Activated CD8-positive, alpha-beta memory T cell treated with anti-CD3 and anti-CD28 coated beads, Interleukin-2, amount 50 U/mL, for 48 hours (primary cell): ENCODE measurements around the gene GRAMD1A.
"Not testable (repeated sequence)": the region's sequence is repeated elsewhere in the genome, so short reads cannot be mapped to it uniquely, and the experiment has no call there.

ENCODE experiments used
- DNase-seq: peaks from one replicate; pipeline ENCODE4 v3.0.0-alpha.2; 2020

GRAMD1A gene

GRCh38 chr19:35038623-35039512 lies 38.7 kb downstream of the GRAMD1A start:
- DNase-seq, result no peak

- DNase-seq, result no peak
Measured at GRCh38 chr19:35039881-35040825, 40.0 kb downstream of the GRAMD1A start.

- no peak for DNase-seq
Measured at GRCh38 chr19:35040826-35041547, 40.9 kb downstream of the GRAMD1A start.

- DNase-seq, result no peak
Measured at GRCh38 chr19:35041548-35042055, 41.5 kb downstream of the GRAMD1A start, which contains the start of gene HPN. TSS of gene HPN (plus strand) at chr19:35041721. CDS start at chr19:35042507, 786 bp downstream.

GRCh38 chr19:35042056-35042730 lies 42.1 kb downstream of the GRAMD1A start:
- DNase-seq, result no peak

GRCh38 chr19:35042954-35043604 lies 43.0 kb downstream of the GRAMD1A start:
- DNase-seq, result peak; percentile 49

GRCh38 chr19:35043906-35044305 lies 43.8 kb downstream of the GRAMD1A start:
- DNase-seq, result peak; percentile 51

GRCh38 chr19:35044317-35045117 lies 44.4 kb downstream of the GRAMD1A start:
- DNase-seq, result peak; percentile 92

GRCh38 chr19:35045667-35046300 lies 45.7 kb downstream of the GRAMD1A start:
- DNase-seq, result peak; percentile 65

GRCh38 chr19:35046461-35046860 lies 46.3 kb downstream of the GRAMD1A start:
- DNase-seq, result no peak

GRCh38 chr19:35048911-35049411 lies 48.8 kb downstream of the GRAMD1A start:
- no peak for DNase-seq

GRCh38 chr19:35049456-35049855 lies 49.3 kb downstream of the GRAMD1A start:
- no peak for DNase-seq

GRCh38 chr19:35050662-35051061 lies 50.5 kb downstream of the GRAMD1A start:
- DNase-seq, result not testable (repeated sequence)

GRCh38 chr19:35051268-35051667 lies 51.1 kb downstream of the GRAMD1A start:
- not testable (repeated sequence) for DNase-seq

- no peak for DNase-seq
Measured at GRCh38 chr19:35051796-35052195, 51.7 kb downstream of the GRAMD1A start.

GRCh38 chr19:35052599-35053190 lies 52.6 kb downstream of the GRAMD1A start:
- DNase-seq, result no peak

- DNase-seq, result no peak
Measured at GRCh38 chr19:35053667-35054293, 53.7 kb downstream of the GRAMD1A start.

- no peak for DNase-seq
Measured at GRCh38 chr19:35054626-35055025, 54.5 kb downstream of the GRAMD1A start.

GRCh38 chr19:35055715-35056179 lies 55.6 kb downstream of the GRAMD1A start:
- DNase-seq, result no peak
